ENCODE results near the gene IL1RN.

Gene IL1RN

GRCh38 chr2:113171334-113172075 is 44.1 kb downstream of the IL1RN start:
- H3K36me3 ChIP-seq (replicated peaks; ENCODE audit: insufficient read depth, low read length): no peaks in the 10 kb centered on the region
- no peaks in the 10 kb centered on the region for H3K9me3 ChIP-seq (replicated peaks; ENCODE audit: insufficient read depth, low read length)
- no peak for DNase-seq
- H3K9me2 ChIP-seq (replicated peaks; ENCODE audit: insufficient read depth, low read length): no peaks in the 10 kb centered on the region
- H3K27ac ChIP-seq (ENCODE audit: low read length): no peak overlapping the region
- H3F3A ChIP-seq (ENCODE audit: insufficient read depth, low read length): peaks cover 22% of the 10 kb centered on the region; the same call in 1 of the 2 replicates
- H2AFZ ChIP-seq (ENCODE audit: low read length): no peak overlapping the region
- H3K4me2 ChIP-seq (ENCODE audit: low read depth, low read length): no peak overlapping the region
- peaks cover 18% of the 10 kb centered on the region for H3K4me1 ChIP-seq (ENCODE audit: low read length)
- no peaks in the 10 kb centered on the region for H3K27me3 ChIP-seq (replicated peaks; ENCODE audit: insufficient read depth, low read length)
- 0 out of 2 replicates have a peak, but pooled peaks cover under 1% of the 10 kb centered on the region for H4K20me1 ChIP-seq (ENCODE audit: insufficient read depth, low read length)
- TF ChIP-seq EZH2phosphoT487 (IDR thresholded peaks at IDR 0.05; ENCODE audit: low read length): no peak
- no peak for TF ChIP-seq EZH2 (optimal IDR thresholded peaks at IDR 0.05; ENCODE audit: low read depth, low read length)
- no peak for TF ChIP-seq CTCF (IDR thresholded peaks at IDR 0.05; ENCODE audit: low read length)
- peaks cover 28% of the 10 kb centered on the region for H3K79me2 ChIP-seq (ENCODE audit: low read length)
- H3K4me3 ChIP-seq (ENCODE audit: low read length): no peak overlapping the region
- H3K9ac ChIP-seq (ENCODE audit: low read length): no peak overlapping the region

DNA sequence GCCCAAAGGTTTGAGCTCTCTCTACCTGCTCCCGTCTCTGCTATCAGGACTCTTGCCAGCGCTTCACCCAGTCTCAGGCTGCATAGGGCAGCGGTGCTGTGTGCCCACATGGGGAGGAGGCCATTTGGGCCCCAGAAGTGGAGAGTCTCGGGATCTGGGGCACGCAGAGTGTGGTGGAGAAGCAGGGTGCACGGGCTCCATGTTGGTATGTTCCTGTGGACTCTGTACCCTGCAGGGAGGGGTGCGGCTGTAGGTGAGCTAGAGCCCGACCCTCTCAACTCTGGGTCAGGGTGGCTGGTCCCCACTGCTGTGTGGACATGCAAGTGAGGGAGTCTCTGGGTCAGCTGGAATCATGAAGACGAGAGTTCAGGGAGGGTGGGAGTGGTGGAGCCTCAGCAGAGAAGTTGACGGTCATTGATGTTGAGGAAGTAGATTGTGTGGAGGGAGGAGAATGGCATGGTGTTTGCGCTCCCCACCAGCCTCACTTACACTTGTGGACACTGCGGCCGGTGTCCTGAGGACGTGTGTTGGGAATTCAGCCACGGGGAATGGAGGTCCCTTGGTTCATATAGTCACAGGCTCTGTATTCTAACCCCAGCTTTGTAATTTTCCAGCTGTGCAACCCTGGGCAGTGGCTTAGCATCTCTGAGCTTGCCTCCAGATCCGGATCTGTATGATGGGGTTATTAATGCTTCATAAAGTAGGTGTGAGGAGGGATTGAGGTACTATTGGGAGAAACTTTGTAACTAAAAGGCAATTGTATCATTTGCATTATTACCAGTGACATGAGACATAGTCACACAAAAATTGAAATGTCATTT is 45.5 kb downstream of the IL1RN start:
- Histone ChIP-seq H4K20me1 (ENCODE audit: insufficient read depth, low read length) (peaks cover 10% of the 10 kb centered on the region; the same call in 1 of the 2 replicates), H3K4me2 (ENCODE audit: low read depth, low read length) (peak overlapping the region; percentile 98), H3K27ac (ENCODE audit: low read length) (peak overlapping the region; percentile 71; the same call in 1 of the 2 replicates), H3K36me3 (replicated peaks; ENCODE audit: insufficient read depth, low read length) (no peaks in the 10 kb centered on the region; the same call in 1 of the 2 replicates), H3K9ac (ENCODE audit: low read length) (peak overlapping the region; percentile 74; the same call in 1 of the 2 replicates), H3K9me2 (replicated peaks; ENCODE audit: insufficient read depth, low read length) (no peaks in the 10 kb centered on the region), H3K4me3 (ENCODE audit: low read length) (peak overlapping the region; percentile 94; the same call in 1 of the 2 replicates), H3K4me1 (ENCODE audit: low read length) (peaks cover 19% of the 10 kb centered on the region), H2AFZ (ENCODE audit: low read length) (peak overlapping the region; percentile 75), H3K9me3 (replicated peaks; ENCODE audit: insufficient read depth, low read length) (no peaks in the 10 kb centered on the region), H3K79me2 (ENCODE audit: low read length) (peaks cover 42% of the 10 kb centered on the region), H3F3A (ENCODE audit: insufficient read depth, low read length) (peaks cover 22% of the 10 kb centered on the region; the same call in 1 of the 2 replicates), H3K27me3 (replicated peaks; ENCODE audit: insufficient read depth, low read length) (no peaks in the 10 kb centered on the region)
- TF ChIP-seq EZH2 (optimal IDR thresholded peaks at IDR 0.05; ENCODE audit: low read depth, low read length): no peak
- TF ChIP-seq EZH2phosphoT487 (IDR thresholded peaks at IDR 0.05; ENCODE audit: low read length): no peak
- TF ChIP-seq CTCF (IDR thresholded peaks at IDR 0.05; ENCODE audit: low read length): no peak
- no peak for DNase-seq

DNA sequence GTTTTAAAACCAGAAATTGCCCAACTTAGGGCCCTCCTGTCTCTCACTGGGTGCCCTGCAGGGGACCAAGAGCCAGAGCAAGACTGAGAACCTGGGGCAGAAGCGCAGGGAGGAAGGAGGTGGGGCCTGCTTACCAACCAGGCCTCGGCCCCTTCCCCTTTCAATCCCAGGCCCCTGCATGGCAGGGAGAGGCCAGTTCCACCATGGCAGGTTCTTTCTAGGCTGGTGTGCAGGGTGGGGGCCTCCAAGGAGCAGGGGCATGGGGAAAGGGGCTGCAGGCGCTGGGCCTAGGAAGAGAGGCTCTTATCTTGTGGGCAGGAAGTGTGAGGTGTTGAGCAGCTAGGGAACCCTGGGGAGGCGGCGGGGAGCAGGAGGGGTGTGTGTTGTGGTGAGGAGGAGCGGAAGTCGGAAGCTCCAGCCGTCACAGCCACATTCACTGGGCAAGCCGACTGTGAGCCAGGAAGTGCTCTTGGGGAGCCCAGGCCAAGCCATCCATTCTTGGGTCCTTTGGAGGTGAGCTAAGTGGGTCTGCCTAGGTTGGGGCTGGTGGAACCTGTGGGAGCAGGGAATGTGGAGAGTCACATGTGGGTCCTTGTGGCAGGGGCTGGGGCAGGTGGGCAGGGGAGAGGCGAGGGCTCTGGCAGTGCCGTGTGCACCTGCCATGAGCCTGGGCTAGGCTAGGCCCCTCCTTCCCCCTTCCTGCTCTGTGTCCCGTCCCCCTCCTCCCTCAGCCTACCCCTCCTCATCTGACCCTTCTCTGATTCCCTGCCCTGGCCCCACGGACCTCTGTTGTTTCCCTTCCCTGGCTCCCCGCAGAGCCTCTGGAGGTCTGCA is 46.4 kb downstream of the IL1RN start, which contains the start of gene PSD4:
Gene PSD4 (plus strand): TSS at position 430 of the 834 bp plus-strand sequence. CDS start 8,486 bp downstream, outside the sequence.
- peaks cover 10% of the 10 kb centered on the region; the same call in 1 of the 2 replicates for H4K20me1 ChIP-seq (ENCODE audit: insufficient read depth, low read length)
- 0 out of 2 replicates have a peak, but pooled peaks have one; percentile 21 for TF ChIP-seq CTCF (IDR thresholded peaks at IDR 0.05; ENCODE audit: low read length)
- no peak for TF ChIP-seq EZH2 (optimal IDR thresholded peaks at IDR 0.05; ENCODE audit: low read depth, low read length)
- TF ChIP-seq EZH2phosphoT487 (IDR thresholded peaks at IDR 0.05; ENCODE audit: low read length): no peak
- peak within 1 kb of the TSS; percentile 71; the same call in 1 of the 2 replicates for H3K27ac ChIP-seq (ENCODE audit: low read length)
- peak within 1 kb of the TSS; percentile 94 for H3K4me3 ChIP-seq (ENCODE audit: low read length)
- peak within 1 kb of the TSS; percentile 75 for H2AFZ ChIP-seq (ENCODE audit: low read length)
- H3K9me2 ChIP-seq (replicated peaks; ENCODE audit: insufficient read depth, low read length): no peaks in the 10 kb centered on the region
- no peaks in the 10 kb centered on the region for H3K27me3 ChIP-seq (replicated peaks; ENCODE audit: insufficient read depth, low read length)
- H3K4me2 ChIP-seq (ENCODE audit: low read depth, low read length): peak within 1 kb of the TSS; percentile 98
- H3K79me2 ChIP-seq (ENCODE audit: low read length): peaks cover 50% of the 10 kb centered on the region
- no peaks in the 10 kb centered on the region for H3K9me3 ChIP-seq (replicated peaks; ENCODE audit: insufficient read depth, low read length)
- peak within 1 kb of the TSS; percentile 74 for H3K9ac ChIP-seq (ENCODE audit: low read length)
- H3K36me3 ChIP-seq (replicated peaks; ENCODE audit: insufficient read depth, low read length): no peaks in the 10 kb centered on the region; the same call in 1 of the 2 replicates
- H3K4me1 ChIP-seq (ENCODE audit: low read length): peaks cover 19% of the 10 kb centered on the region
- peaks cover 22% of the 10 kb centered on the region; the same call in 1 of the 2 replicates for H3F3A ChIP-seq (ENCODE audit: insufficient read depth, low read length)
- DNase-seq: peak; percentile 90
